Measurements from ENCODE around the gene NALCN.

GRCh38 chr13:101300531-101300930, 115.8 kb downstream of the NALCN start:
- TF ChIP-seq CTCF (IDR thresholded peaks at IDR 0.05) (no peak), POLR2A (IDR thresholded peaks at IDR 0.05) (no peak), EP300 (IDR thresholded peaks at IDR 0.05) (no peak), POLR2AphosphoS5 (IDR thresholded peaks at IDR 0.05) (no peak)

Measured in suprapubic skin (tissue), 4 donors.